AG09309 (cell line): Measurements from ENCODE around the gene TFAP2A.
A peak's percentile ranks its signal among the peaks of the same experiment; 100 is the strongest.

ENCODE experiments used
- DNase-seq: peaks from one replicate; pipeline ENCODE4 v3.0.0-alpha.2; 2010; ENCODE audit warnings: low read depth
- H3K4me3 ChIP-seq: 2 replicates; pipeline ENCODE4 v1.5.1; 2011; ENCODE audit warnings: mild to moderate bottlenecking, low read depth, low read length, moderate library complexity; ENCODE audit not compliant: control insufficient read depth
- TF ChIP-seq, protein P1 (sequence below): IDR thresholded peaks from 2 replicates; pipeline ENCODE4 v1.5.1; 2011; ENCODE audit warnings: mild to moderate bottlenecking, low read depth, low read length, inconsistent platforms; ENCODE audit not compliant: insufficient read depth, control insufficient read depth; ENCODE audit errors: missing control alignments

TFAP2A gene

DNA sequence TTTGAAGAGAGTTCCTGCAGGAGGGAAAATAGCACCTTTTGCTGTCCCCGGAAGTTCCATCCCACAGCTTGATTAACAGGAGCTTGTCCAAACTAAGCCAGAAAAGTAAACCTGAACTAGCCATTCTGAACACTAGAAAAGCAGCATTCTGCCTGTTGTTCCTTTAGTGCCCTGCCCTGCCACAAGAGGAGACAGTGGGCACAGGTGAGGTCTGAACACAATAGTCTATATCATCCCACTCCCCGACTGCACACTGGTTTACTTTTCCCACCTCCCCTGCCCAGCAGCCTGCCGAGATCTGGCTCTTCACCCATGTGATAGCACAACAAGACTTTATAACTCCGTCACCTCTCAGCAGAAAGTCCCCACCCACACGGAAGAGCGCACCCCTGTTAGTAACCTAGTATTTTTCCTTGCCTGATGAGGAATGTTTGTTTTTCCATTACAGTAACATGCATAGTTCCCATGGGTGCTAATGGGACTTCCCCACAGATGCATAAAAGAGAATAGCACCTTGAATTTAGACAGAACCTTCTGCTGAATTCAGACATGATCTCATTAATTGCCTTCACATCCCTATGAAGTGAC, 59.7 kb downstream of the TFAP2A start:
- TF ChIP-seq, protein P1, sequence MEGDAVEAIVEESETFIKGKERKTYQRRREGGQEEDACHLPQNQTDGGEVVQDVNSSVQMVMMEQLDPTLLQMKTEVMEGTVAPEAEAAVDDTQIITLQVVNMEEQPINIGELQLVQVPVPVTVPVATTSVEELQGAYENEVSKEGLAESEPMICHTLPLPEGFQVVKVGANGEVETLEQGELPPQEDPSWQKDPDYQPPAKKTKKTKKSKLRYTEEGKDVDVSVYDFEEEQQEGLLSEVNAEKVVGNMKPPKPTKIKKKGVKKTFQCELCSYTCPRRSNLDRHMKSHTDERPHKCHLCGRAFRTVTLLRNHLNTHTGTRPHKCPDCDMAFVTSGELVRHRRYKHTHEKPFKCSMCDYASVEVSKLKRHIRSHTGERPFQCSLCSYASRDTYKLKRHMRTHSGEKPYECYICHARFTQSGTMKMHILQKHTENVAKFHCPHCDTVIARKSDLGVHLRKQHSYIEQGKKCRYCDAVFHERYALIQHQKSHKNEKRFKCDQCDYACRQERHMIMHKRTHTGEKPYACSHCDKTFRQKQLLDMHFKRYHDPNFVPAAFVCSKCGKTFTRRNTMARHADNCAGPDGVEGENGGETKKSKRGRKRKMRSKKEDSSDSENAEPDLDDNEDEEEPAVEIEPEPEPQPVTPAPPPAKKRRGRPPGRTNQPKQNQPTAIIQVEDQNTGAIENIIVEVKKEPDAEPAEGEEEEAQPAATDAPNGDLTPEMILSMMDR, result no peak
- DNase-seq, result no peak
- no peak overlapping the region for H3K4me3 ChIP-seq

DNA sequence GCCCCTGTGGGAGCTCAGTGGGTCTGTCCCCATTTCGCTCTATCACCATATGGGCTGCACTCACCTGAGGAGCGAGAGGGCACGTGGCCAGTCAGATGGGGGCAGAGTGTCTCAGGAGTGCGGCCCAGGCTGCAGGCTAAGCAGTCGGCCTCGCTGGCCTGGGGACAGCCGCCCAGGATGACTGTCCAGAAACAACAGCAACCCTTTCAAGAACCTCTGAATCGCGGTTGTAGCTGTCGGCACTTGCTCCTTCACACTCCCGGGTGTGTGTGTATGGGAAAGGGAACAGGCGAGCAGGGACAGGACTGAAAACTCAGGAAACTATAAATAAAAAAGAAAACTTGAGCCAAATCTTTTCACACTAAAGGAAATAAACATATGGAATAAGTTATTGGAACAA, 63.1 kb downstream of the TFAP2A start:
- no peak for DNase-seq
- no peak overlapping the region for H3K4me3 ChIP-seq
- TF ChIP-seq, protein P1, result no peak

GRCh38 chr6:10350720-10351119, 64.2 kb downstream of the TFAP2A start:
- no peak for DNase-seq
- H3K4me3 ChIP-seq, result no peak overlapping the region
- TF ChIP-seq, protein P1, result no peak

GRCh38 chr6:10347561-10348327, 67.1 kb downstream of the TFAP2A start:
- TF ChIP-seq, protein P1, result no peak
- DNase-seq, result peak; percentile 32
- H3K4me3 ChIP-seq, result no peak overlapping the region
